GM18507 (cell line): Measurements from ENCODE around the gene WDPCP.

Experiments used
- DNase-seq: peaks from one replicate; pipeline ENCODE4 v3.0.0; 2011; ENCODE audit warnings: low read depth; ENCODE audit not compliant: insufficient read length; ENCODE audit errors: extremely low spot score
- FAIRE-seq: peaks from 2 replicates; lab custom pipeline; 2011; peaks lifted over from hg19 to GRCh38; lab: Jason Lieb, UNC

Gene WDPCP

GRCh38 chr2:63553049-63553448 lies 35.2 kb downstream of the WDPCP start:
- no peak for FAIRE-seq
- DNase-seq = no peak

DNA sequence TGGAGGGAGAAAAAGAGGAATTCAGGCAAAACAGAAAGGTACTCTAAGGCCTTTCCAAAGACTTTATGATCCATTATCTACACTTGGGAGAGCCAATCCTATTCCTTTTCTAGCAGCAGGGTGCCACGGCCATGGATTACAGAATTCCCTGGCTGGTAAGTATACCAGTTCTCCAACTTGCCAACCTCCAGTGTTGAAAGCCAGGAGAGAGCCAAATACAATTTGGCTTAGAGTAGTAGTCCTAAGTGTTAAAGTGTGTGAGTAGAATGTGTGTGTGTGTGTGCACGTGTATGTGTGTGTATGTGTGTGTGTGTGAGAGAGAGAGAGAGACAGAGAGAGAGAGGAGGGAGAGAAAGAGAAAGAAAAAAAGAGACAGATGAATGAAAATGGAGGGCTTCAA lies 43.3 kb downstream of the WDPCP start:
- FAIRE-seq = no peak
- no peak for DNase-seq

DNA sequence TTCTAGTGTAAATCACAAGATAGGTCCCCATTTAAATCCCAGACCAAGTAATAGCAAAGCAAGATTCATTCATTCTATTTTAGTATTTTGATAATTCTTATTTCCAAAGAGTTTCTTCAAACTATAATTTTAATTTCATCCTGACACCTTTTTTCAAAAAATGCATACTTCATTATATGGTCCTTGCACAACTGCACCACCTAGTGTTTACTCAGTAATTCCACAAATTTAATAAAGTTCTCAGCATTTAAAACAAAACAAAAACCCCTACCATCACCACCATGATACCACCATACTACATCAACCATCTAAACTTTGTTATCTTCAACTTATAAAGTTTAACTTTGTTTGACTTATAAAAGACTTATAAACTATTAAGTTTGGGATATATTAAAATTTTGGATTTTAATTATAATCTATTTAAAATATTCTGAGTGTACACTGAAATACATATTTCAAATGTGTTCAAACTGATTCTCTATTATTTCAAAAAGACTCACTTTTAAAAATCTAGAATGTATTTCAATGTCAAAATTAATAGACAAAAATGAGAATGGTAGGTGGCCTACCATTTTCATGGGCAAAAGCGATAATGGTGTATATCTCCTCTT lies 44.2 kb downstream of the WDPCP start:
- FAIRE-seq (no peak), DNase-seq (no peak)

DNA sequence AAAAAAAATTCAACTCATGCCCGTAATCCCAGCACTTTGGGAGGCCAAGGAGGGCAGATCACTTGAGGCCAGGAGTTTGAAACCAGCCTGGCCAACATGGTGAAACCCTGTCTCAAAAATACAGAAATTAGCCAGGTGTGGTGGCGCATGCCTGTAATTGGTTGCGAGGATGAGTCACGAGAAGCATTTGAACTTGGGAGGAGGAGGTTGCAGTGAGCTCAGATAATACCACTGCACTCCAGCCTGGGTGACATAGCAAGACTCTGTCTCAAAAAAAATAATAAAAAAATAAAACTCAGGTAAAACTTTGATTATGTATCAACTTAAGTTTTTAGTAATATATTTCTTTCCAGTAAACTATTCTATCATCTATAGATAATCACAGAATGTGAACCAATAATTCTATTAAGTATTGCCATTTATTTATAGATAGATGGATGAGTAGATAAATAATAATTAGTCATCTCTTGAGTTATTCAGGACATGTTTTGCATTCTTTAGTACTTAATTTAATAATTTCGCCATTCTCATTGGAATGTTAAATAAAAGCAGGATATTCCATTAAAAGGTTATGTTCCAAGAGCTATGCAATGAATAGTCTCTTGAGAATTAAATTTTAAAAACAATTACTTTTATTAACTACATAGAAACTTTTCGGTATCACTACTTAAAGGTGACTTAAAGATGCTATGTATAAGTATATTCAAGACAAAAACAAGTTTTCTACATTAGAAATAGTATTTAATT lies 48.7 kb downstream of the WDPCP start:
- no peak for FAIRE-seq
- DNase-seq = no peak

- FAIRE-seq = no peak
- DNase-seq = no peak
These were observed 49.9 kb downstream of the WDPCP start for GRCh38 chr2:63538390-63538789.

DNA sequence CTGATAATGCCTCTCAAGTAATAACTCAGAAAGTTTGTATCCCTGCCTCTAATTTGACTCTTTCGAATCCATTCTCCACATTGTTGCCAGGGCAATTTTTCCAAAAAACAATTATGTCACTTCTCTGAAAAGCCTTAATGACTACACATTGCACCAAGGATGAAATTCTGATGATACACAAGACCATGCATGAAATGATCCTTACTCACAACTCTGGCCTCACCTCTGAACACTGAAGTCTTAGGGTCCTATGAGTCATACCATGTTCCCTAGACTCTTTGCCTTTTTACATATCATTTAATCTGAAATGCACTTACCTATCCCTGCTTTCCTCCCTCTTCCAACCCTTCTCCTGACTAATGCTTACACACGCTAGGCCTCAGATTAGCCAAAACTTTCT lies 51.0 kb downstream of the WDPCP start:
- DNase-seq (no peak), FAIRE-seq (no peak)

DNA sequence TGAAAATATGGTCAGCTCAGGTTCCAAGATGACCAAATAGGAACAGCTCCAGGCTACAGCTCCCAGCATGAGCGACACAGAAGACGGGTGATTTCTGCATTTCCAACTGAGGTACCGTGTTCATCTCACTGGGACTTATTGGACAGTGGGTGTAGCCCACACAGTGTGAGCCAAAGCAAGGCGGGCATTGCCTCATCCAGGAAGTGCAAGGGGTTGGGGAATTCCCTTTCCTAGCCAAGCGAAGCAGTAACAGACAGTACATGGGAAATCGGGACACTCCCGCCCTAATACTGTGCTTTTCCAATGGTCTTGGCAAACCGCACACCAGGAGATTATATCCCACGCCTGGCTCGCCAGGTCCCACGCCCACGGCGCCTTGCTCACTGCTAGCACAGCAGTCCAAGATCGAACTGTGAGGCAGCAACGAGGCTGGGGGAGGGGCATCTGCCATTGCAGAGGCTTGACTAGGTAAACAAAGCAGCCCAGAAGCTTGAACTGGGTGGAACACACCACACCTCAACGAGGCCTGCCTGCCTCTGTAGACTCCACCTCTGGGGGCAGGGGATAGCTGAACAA lies 57.5 kb downstream of the WDPCP start:
- no peak for DNase-seq
- no peak for FAIRE-seq

DNA sequence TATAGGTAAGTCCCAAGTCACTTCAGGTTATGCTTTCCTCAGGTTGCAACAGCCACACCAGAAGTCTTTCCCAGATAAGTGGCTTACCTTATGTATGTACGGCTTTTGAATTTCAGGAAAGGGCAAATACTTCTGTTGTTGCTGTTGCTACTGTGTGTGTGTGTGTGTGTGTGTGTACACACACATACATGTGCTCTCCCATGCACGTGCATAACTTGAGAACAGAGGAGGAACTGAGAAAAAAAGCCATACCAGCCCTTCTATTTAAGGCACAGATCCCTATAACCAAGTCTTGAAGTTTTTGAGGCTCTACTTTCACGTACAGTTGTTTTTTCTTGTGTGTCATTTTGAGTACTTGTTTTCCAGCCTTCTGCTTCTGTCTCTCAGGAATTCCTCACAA lies 62.4 kb downstream of the WDPCP start:
- FAIRE-seq = no peak

DNA sequence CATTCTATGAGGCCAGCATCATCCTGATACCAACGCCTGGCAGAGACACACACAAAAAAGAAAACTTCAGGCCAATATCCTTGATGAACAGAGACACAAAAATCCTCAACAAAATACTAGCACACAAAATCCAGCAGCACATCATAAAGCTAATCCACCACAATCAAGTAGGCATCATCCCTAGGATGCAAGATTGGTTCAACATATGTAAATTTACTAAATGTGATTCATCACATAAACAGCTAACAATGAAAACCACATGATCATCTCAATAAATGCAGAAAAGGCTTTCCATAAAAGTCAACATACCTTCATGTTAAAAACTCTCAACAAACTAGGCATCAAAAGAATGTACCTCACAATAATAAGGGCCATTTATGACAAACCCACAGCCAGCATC lies 65.3 kb downstream of the WDPCP start:
- no peak for FAIRE-seq
- no peak for DNase-seq

More for the DNA sequence above, 62.4 kb downstream of the WDPCP start:
- no peak for DNase-seq

GRCh38 chr2:63520793-63521192 lies 67.5 kb downstream of the WDPCP start:
- no peak for DNase-seq
- FAIRE-seq = no peak

DNA sequence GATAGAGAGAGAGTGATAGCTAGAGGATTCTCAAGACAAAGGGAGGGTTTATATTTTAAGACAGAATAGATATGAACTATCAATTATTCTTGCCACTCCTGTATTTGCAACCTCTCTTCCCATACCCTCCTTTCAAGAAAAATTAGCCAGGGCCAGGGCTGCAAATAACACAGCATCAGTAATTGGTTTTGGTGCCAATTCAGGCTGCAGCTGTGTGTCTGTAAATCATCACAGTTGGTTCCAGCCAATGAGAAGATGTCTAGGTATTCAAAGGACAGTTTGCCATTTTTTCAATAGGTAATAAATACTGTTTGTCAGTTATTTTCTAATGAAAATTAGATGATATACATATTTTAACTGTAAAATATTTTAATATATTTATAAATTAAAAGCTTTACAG lies 73.5 kb downstream of the WDPCP start:
- no peak for DNase-seq

GRCh38 chr2:63514237-63514716 lies 74.0 kb downstream of the WDPCP start:
- FAIRE-seq (no peak), DNase-seq (no peak)

More for the DNA sequence above, 73.5 kb downstream of the WDPCP start:
- FAIRE-seq = no peak

- DNase-seq = no peak
These were observed 82.0 kb downstream of the WDPCP start for GRCh38 chr2:63506320-63506719.

GRCh38 chr2:63503818-63504217 lies 84.5 kb downstream of the WDPCP start:
- no peak for DNase-seq
- no peak for FAIRE-seq

More at GRCh38 chr2:63506320-63506719, 82.0 kb downstream of the WDPCP start:
- no peak for FAIRE-seq

GRCh38 chr2:63500398-63500797 lies 87.9 kb downstream of the WDPCP start:
- FAIRE-seq (no peak), DNase-seq (no peak)

GRCh38 chr2:63497576-63497975 lies 90.7 kb downstream of the WDPCP start:
- FAIRE-seq = no peak
- DNase-seq = no peak

GRCh38 chr2:63494968-63495367 lies 93.3 kb downstream of the WDPCP start:
- no peak for DNase-seq
- FAIRE-seq = no peak

GRCh38 chr2:63494100-63494499 lies 94.2 kb downstream of the WDPCP start:
- FAIRE-seq = no peak
- no peak for DNase-seq

DNA sequence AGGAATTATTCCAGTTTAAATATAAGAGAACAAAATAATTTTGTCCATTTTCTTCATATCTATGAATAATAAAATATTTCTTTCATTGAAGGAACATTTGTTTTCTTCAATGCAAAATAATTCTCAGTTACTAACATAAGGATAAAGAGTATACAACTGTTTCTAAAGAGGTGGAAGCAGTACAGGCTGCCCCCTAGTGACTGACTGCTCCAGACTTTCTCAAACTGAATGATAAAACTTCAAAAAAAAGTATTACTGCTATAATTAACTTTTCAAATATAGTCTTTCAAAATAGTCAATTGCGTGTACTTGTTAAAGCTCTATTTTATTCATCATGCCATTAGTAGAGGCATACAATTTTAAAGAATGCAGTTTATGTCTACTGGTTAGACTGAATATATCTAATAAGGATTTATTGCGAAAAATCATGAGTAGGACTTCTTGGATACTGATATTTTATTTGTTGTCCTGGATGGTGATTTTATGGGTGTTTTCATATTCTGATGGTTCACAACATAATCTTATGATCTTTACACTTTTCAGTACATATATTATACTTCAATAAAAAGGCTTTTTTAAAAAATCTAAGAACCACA lies 100.1 kb downstream of the WDPCP start:
- FAIRE-seq = peak; percentile 67
- peak; percentile 1 for DNase-seq

DNA sequence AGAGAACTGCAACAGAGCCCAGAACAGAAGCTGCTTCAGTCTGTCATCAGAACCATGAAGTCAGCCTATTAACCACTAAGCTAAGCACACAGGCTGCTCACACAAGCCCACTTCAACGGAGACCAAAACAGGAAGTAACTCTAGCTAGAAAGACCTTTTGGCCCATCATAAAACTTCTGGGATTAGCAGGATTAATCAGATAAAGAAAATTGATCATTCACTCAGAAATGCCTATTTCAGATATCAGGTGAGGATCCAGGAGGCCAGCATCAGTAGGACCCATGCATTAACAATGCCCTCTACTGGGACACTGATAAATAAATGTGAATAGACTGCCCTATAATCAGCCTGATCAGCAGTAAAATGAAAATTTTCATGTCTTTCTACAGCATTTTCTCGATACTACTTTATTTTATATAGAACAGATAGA lies 101.4 kb downstream of the WDPCP start:
- no peak for DNase-seq
- FAIRE-seq = no peak
